Stimulated activated naive CD8-positive, alpha-beta T cell treated with anti-CD3 and anti-CD28 coated beads, Interleukin-15, amount 100 ng/mL, for 72 hours (primary cell): ENCODE results near the gene SERPINB5.

Source experiments
- ATAC-seq: fragments of 150-1000 bp; cut with Tn5 transposase; 2 replicates; pipeline ENCODE4 v1.10.0; 2021; ENCODE audit warnings: mild to moderate bottlenecking, moderate library complexity
- DNase-seq, 2 donors: peaks; one replicate each; pipeline ENCODE4 v3.0.0; 2021 to 2022
- H3K27ac Mint-ChIP-seq, 2 donors: one replicate each; pipeline ENCODE4 v1.8.0; 2022; ENCODE audit warnings: mild to moderate bottlenecking in 2 of 2, mixed read lengths in 2 of 2, moderate library complexity in 2 of 2
- H3K27me3 Mint-ChIP-seq: one replicate; pipeline ENCODE4 v1.8.0; 2022; ENCODE audit warnings: mixed read lengths
- H3K4me1 Mint-ChIP-seq: one replicate; pipeline ENCODE4 v1.8.0; 2022; ENCODE audit warnings: mild to moderate bottlenecking, mixed read lengths
- H3K4me3 Mint-ChIP-seq, 2 donors: one replicate each; pipeline ENCODE4 v1.8.0; 2022; ENCODE audit warnings: mild to moderate bottlenecking in 2 of 2, mixed read lengths in 2 of 2, moderate library complexity in 1 of 2
- H3K9me3 Mint-ChIP-seq, 2 donors: one replicate each; pipeline ENCODE4 v1.8.0; 2022; ENCODE audit warnings: mixed read lengths in 2 of 2

The SERPINB5 gene, protein sequence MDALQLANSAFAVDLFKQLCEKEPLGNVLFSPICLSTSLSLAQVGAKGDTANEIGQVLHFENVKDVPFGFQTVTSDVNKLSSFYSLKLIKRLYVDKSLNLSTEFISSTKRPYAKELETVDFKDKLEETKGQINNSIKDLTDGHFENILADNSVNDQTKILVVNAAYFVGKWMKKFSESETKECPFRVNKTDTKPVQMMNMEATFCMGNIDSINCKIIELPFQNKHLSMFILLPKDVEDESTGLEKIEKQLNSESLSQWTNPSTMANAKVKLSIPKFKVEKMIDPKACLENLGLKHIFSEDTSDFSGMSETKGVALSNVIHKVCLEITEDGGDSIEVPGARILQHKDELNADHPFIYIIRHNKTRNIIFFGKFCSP

DNA sequence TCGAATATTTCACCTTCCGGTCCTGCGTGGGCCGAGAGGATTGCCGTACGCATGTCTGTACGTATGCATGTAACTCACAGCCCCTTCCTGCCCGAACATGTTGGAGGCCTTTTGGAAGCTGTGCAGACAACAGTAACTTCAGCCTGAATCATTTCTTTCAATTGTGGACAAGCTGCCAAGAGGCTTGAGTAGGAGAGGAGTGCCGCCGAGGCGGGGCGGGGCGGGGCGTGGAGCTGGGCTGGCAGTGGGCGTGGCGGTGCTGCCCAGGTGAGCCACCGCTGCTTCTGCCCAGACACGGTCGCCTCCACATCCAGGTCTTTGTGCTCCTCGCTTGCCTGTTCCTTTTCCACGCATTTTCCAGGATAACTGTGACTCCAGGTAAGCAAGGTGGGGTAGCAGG lies at the start of gene SERPINB5:
Gene SERPINB5, plus strand, starts transcription at position 291 of the 400 bp plus-strand sequence. CDS start 7,471 bp downstream, outside the sequence.
- no peak for ATAC-seq
- H3K4me3 Mint-ChIP-seq: no peak within 1 kb of the TSS
- H3K27me3 Mint-ChIP-seq: peaks cover 34% of the 10 kb centered on the region
- H3K4me1 Mint-ChIP-seq: no peaks in the 10 kb centered on the region
- no peak within 1 kb of the TSS for H3K27ac Mint-ChIP-seq
- no peak for DNase-seq
- H3K9me3 Mint-ChIP-seq: no peaks in the 10 kb centered on the region

DNA sequence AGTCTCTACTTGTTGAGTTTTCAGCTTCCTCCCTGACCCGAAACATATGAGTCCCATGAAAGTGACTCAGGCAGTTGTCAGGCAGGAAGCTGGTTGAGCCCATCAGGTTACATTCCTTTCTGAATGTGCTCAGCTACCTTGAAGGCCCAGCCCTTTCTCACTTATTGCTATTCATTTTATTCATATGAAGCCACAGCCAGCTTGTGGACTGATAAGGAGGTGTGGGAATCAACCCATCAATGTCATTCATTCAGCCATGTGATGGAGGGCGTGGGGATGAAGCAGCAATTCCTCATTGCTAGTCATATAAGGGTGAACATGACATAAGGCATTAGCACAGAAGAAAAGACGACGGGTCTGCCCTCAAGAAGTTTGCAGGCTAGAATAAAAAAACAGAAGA lies 49.2 kb upstream of the SERPINB5 start:
- ATAC-seq: no peak
- Mint-ChIP-seq H3K9me3 (no peaks in the 10 kb centered on the region), H3K4me3 (no peak overlapping the region), H3K4me1 (peaks cover 11% of the 10 kb centered on the region), H3K27ac (no peak overlapping the region), H3K27me3 (peaks cover 22% of the 10 kb centered on the region)
- no peak for DNase-seq

DNA sequence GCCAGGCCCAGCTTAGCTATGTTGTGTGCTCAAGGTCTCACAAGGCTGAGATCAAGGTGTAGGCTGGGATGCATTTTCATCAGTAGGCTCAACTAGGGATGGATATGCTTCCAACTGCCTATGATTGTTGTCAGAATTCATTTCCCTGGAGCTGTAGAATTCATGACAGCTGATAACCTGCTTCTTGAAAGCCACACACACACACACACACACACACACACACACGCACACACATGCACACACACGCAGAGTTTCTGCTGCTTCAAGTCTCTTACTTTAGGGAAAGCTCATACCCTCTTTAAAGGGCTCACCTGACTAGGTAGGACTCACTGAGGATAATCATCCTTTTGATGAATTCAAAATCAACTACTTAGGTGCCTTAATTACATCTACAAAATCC lies 46.2 kb upstream of the SERPINB5 start:
- H3K9me3 Mint-ChIP-seq: no peaks in the 10 kb centered on the region
- no peak for DNase-seq
- peaks cover 33% of the 10 kb centered on the region for H3K27me3 Mint-ChIP-seq
- no peak overlapping the region for H3K4me3 Mint-ChIP-seq
- no peak overlapping the region for H3K27ac Mint-ChIP-seq
- no peaks in the 10 kb centered on the region for H3K4me1 Mint-ChIP-seq
- no peak for ATAC-seq

DNA sequence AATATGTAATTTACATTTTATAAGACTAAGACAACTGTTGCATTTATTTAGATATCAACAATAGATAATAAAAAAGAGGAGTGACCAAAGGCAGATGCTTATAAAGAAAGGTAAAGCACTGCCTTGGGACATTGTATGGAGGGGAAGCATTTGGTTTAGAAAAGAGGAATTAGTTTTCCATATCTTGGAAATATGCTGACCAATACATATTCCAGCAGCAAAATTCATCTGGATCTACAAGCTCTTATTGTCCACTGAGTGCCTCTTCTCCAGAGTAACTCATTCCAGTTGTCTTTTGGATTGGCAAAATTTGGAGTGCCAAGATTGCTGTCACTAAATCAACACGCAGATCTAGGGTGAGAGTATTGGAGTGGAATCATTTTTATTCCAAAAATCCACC lies 45.6 kb upstream of the SERPINB5 start:
- H3K4me1 Mint-ChIP-seq: no peaks in the 10 kb centered on the region
- ATAC-seq (no peak), DNase-seq (no peak)
- H3K27ac Mint-ChIP-seq: no peak overlapping the region
- peaks cover 33% of the 10 kb centered on the region for H3K27me3 Mint-ChIP-seq
- H3K9me3 Mint-ChIP-seq: no peaks in the 10 kb centered on the region
- H3K4me3 Mint-ChIP-seq: no peak overlapping the region

DNA sequence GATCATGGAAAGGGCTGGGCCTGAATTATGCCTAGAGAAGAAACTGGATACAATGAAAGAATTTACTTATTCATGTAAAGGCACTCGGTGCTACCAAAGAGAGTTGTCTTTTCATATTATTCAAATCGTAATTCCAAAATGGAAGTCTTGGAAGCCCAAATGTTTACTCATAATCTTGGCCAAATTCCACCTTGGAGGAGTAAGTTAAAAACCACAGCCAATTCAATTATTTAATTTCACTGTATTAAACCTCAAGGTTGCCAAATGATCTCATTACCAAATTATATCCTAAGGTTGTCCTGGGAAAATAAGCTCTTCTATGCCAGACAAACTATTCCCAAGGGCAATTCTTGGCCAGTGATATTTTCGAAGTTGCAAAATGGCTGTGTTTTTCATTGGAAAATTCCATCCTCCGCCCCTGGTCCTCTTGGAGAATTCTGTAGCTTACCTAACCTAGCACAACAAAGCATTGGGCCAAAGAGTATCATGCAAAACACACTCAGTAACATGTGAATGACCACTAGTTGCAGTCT lies 43.4 kb upstream of the SERPINB5 start:
- no peaks in the 10 kb centered on the region for H3K9me3 Mint-ChIP-seq
- H3K27me3 Mint-ChIP-seq: peaks cover 33% of the 10 kb centered on the region
- no peak overlapping the region for H3K4me3 Mint-ChIP-seq
- DNase-seq: no peak
- H3K4me1 Mint-ChIP-seq: no peaks in the 10 kb centered on the region
- no peak for ATAC-seq
- H3K27ac Mint-ChIP-seq: no peak overlapping the region

DNA sequence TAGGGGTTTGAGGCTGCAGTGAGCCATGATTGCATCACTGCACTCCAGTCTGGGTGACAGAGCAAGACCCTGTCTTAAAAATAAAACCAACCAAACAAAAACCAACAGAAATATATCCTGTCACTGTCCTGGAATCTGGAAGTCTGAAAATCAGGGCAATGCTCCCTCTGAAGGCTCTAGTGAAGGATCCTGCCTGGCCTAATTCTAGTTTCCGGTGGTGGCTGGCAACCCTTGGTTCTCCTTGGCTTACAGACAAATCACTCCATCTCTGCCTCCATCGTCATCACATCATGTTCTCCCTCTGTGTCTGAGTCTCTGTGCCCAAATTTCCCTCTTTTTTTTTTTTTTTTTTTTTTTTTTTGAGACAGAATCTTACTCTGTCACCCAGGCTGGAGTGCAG lies 38.6 kb upstream of the SERPINB5 start:
- no peak overlapping the region for H3K27ac Mint-ChIP-seq
- DNase-seq: no peak
- peaks cover 11% of the 10 kb centered on the region for H3K27me3 Mint-ChIP-seq
- no peaks in the 10 kb centered on the region for H3K9me3 Mint-ChIP-seq
- H3K4me3 Mint-ChIP-seq: no peak overlapping the region
- ATAC-seq: no peak
- H3K4me1 Mint-ChIP-seq: peaks cover 4% of the 10 kb centered on the region

DNA sequence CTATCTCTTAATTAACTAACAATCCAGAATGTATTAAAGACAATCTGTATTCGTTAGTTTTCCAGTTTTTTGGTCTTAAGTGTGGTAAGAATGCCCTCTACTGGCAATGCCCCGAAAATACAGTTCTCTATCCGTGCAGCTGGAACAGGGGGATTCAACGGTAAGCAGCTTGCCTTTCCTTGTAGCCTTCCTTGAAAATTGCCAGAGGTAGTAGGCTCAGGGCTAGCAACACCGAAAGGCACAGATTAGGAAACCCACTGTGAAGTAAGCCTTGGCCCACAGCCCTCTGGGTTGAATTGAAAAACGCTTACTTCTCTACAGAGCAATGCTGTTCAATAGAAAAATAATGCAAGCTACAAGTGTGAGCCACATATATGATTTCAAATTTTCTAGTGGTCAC lies 37.4 kb upstream of the SERPINB5 start:
- no peak overlapping the region for H3K4me3 Mint-ChIP-seq
- no peak overlapping the region for H3K27ac Mint-ChIP-seq
- ATAC-seq: peak; percentile 48
- H3K27me3 Mint-ChIP-seq: peaks cover under 1% of the 10 kb centered on the region
- no peaks in the 10 kb centered on the region for H3K9me3 Mint-ChIP-seq
- peaks cover 4% of the 10 kb centered on the region for H3K4me1 Mint-ChIP-seq
- DNase-seq: peak; percentile 30 to 35

DNA sequence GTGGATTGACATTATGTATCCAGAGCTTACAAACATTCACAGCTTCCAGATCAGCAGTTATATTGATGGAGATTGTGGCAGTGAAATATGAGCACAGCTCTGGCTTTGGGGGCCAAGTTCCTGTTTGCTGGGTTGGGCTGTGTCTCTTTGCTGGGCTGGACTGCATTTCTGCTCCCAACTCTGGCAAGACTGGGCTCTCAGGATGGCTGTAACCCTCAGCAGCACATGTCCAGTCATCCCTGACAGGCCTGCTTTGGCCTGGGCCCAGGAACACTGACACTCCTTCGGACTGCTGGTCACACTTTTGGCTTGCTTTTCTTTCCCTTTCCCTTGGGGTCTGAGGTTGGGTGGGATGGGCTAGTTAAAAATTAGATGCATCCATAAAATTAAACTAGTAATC lies 36.5 kb upstream of the SERPINB5 start:
- ATAC-seq (no peak), DNase-seq (no peak)
- Mint-ChIP-seq H3K4me3 (no peak overlapping the region), H3K27me3 (no peaks in the 10 kb centered on the region), H3K4me1 (peaks cover 4% of the 10 kb centered on the region), H3K9me3 (no peaks in the 10 kb centered on the region), H3K27ac (no peak overlapping the region)

DNA sequence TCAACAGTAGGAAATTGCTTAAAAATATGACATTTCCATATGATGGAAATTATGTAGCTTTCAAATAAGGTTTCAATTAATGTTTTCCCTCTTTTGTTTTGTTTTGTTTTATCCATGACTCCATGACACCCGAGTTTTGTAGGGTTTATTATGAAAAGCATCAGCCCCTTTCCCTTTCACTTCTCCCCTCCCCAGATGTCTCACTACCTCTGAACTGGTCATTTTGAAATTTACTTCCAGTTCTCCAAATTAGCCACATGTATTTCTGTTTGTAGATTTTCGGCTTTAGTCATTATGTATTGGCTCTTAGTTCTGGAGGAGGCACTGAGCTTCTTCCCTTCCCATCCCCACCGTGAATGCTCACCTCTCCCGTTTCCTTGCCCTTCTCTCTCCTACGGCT lies 35.9 kb upstream of the SERPINB5 start:
- no peak for DNase-seq
- Mint-ChIP-seq H3K27ac (peak overlapping the region in 1 of 2 donors; percentile 69), H3K27me3 (no peaks in the 10 kb centered on the region)

DNA sequence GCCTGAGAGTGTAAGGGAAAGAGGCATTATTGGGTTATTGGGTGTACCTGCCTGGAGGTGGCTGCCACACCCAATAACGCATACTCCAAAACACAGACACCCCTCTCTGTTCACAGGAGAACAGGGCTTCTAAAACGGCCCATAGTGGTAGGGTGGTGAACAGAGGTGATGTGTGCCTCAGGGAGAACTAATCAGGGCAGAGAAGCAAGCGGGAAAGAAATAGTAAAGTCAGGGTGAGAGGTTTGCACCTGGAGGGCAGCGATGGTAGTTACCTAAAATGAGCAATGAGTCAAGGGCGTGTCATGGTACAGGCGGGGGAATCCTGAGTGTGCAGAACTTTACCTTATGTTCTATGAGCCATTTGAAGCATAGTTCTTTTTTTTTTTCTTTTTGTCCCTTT lies 32.9 kb upstream of the SERPINB5 start:
- no peak overlapping the region for H3K27ac Mint-ChIP-seq
- no peaks in the 10 kb centered on the region for H3K27me3 Mint-ChIP-seq

More for the DNA sequence above, 35.9 kb upstream of the SERPINB5 start:
- no peak for ATAC-seq
- peaks cover 4% of the 10 kb centered on the region for H3K4me1 Mint-ChIP-seq
- H3K4me3 Mint-ChIP-seq: no peak overlapping the region
- no peaks in the 10 kb centered on the region for H3K9me3 Mint-ChIP-seq

DNA sequence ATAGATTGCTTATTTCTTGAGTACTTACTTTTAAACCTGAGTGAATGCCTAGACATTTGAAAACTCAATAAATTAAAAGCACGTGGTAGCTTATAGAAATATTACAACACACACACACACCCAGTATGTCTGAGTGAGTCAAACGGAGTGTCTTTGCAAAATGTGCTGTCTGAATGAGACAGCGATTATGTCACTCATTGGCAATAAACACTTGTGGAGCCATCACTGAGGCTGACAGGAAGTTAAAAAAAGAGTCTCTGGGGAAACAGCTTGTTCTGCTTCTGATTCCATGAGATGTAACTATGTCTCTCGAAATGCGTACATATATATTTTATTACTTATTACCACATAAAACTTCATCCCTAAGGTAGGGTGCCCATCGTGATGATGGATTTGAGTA lies 32.2 kb upstream of the SERPINB5 start:
- DNase-seq (no peak), ATAC-seq (no peak)
- Mint-ChIP-seq H3K9me3 (no peaks in the 10 kb centered on the region), H3K27me3 (no peaks in the 10 kb centered on the region), H3K27ac (no peak overlapping the region), H3K4me1 (no peaks in the 10 kb centered on the region), H3K4me3 (no peak overlapping the region)

More for the DNA sequence above, 32.9 kb upstream of the SERPINB5 start:
- DNase-seq: no peak
- ATAC-seq: no peak
- Mint-ChIP-seq H3K9me3 (no peaks in the 10 kb centered on the region), H3K4me3 (no peak overlapping the region), H3K4me1 (peaks cover 4% of the 10 kb centered on the region)

DNA sequence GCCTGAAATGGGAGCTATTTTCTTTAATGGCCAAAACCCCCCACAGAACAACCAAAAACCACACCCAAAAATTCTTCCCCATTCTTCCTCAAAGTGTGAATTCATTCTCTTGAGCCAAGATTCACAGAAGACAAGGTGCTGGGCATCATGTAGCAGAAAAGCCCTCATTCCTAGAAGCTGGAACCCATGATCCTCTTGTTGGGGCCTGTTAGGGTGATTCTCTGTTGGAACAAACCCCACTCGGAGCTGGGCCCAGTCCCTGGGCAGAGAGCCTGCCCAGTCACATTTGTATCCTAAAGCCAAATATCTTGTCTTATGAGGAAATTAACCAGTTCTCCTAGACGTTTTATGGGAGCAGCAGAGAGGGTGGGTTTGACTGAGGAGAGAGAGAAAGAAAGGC lies 31.7 kb upstream of the SERPINB5 start:
- ATAC-seq (no peak), DNase-seq (no peak)
- H3K27me3 Mint-ChIP-seq: no peaks in the 10 kb centered on the region
- no peaks in the 10 kb centered on the region for H3K4me1 Mint-ChIP-seq
- H3K4me3 Mint-ChIP-seq: no peak overlapping the region
- no peaks in the 10 kb centered on the region for H3K9me3 Mint-ChIP-seq
- no peak overlapping the region for H3K27ac Mint-ChIP-seq

DNA sequence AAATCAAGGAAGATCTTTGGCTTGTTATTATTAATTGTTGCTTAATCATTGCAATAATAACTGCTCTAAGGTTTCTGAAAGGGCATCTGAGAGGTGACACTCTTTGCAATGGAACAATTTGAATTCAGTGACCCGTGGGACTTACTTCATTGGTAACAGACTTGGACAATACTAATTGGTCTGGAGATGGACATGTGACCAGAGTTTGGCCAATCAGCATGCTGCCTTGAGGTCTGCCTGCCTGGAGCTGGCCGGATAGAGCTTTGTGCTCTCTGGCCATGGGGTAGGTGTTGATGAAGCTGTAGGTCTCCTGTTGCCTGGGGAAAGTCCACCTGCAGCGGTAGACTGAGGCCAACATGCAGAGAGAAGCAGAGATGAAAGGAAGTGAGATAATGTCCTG lies 30.5 kb upstream of the SERPINB5 start:
- Mint-ChIP-seq H3K4me1 (no peaks in the 10 kb centered on the region), H3K27me3 (no peaks in the 10 kb centered on the region), H3K9me3 (no peaks in the 10 kb centered on the region), H3K27ac (no peak overlapping the region), H3K4me3 (no peak overlapping the region)
- ATAC-seq: no peak
- no peak for DNase-seq

DNA sequence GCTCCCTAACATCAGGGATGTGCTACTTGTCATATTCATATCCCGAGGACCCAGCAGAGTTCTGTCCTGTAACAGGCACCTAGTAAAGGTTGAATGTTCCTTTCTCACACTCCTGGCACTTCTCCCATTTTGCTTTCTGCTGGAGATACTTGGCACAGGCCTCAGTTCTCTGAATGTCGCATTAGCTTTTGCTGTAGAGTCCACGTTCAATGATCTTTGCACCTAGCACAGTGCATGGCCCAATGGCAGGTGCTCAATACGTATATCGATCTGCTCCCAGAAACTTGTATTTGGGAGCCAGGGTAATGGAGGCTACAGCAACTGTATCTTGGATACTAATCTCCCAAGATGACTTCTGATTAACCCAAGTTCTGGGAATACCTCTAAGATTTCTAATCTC lies 29.7 kb upstream of the SERPINB5 start:
- Mint-ChIP-seq H3K4me3 (no peak overlapping the region), H3K4me1 (no peaks in the 10 kb centered on the region), H3K9me3 (no peaks in the 10 kb centered on the region), H3K27ac (no peak overlapping the region), H3K27me3 (no peaks in the 10 kb centered on the region)
- ATAC-seq (no peak), DNase-seq (no peak)

DNA sequence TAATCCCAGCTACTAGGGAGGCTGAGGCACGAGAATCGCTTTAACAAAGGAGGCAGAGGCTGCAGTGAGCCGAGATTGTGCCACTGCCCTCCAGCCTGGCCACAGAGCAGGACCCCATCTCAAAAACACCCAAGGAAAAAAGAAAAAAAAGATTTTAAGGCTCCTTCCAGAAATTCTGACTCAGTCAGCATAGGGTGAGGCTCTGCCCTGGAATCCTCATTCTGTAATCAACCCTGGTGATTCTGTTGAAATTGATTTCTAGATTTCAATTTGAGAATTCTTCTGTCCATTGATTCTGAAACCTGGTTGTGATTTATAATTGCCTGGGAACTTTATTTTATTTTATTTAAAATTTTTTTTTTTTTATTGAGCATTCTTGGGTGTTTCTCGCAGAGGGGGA lies 27.3 kb upstream of the SERPINB5 start:
- Mint-ChIP-seq H3K4me1 (no peaks in the 10 kb centered on the region), H3K27me3 (no peaks in the 10 kb centered on the region), H3K9me3 (no peaks in the 10 kb centered on the region), H3K27ac (no peak overlapping the region), H3K4me3 (no peak overlapping the region)
- ATAC-seq (no peak), DNase-seq (no peak)

DNA sequence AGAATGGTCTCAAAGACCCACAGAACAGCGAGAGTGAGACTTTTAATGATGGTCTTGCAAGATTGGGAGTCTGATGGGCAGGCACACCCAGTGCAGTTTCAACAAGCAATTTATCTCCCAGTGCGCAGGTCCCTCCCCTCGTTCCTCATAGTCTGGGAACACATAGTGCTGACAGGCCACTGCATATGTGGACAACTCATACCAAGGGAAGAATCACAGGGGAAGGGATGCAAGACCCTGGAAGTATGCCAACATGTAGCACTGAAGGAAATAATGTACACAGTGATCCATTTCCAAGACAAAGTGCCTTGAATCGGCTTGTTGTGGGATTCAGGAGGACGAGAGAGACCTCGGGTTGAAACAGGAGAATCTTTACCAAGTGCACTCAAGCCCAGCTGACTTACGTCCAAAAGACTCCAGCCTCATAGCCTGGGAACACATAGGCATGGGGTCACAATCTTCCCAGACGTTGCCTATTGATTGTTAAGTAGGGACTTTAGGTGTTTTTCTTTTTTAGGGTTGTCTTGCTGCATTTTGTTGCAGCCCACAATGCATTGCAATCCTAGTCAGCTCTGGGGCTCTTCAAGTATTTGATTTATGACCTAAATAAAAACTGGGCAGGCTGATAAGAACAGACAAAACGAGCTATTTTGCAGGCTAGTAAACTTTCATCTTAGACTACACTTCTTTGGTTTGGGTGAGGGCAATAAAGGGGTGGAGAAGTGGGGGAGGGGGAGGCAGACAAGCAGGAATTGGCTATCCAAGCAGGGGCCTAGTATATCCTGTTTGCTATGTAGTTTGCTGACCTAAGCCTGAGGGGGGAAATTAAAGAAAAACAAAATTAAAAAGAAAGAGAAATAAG lies 24.7 kb upstream of the SERPINB5 start:
- Mint-ChIP-seq H3K27me3 (no peaks in the 10 kb centered on the region), H3K4me3 (no peak overlapping the region), H3K27ac (peak overlapping the region in 1 of 2 donors; percentile 54), H3K9me3 (no peaks in the 10 kb centered on the region), H3K4me1 (no peaks in the 10 kb centered on the region)
- ATAC-seq: no peak
- DNase-seq: no peak
